ENCODE results near the gene CUX1. TPM values are rescaled to one million over a fixed set of nuclear protein-coding genes. Genes with fewer than 3 reads are reported as not detected.

Gene CUX1
- polyA plus RNA-seq, 12 donors: 38.3 to 53.1 (median 44.7) TPM

DNA sequence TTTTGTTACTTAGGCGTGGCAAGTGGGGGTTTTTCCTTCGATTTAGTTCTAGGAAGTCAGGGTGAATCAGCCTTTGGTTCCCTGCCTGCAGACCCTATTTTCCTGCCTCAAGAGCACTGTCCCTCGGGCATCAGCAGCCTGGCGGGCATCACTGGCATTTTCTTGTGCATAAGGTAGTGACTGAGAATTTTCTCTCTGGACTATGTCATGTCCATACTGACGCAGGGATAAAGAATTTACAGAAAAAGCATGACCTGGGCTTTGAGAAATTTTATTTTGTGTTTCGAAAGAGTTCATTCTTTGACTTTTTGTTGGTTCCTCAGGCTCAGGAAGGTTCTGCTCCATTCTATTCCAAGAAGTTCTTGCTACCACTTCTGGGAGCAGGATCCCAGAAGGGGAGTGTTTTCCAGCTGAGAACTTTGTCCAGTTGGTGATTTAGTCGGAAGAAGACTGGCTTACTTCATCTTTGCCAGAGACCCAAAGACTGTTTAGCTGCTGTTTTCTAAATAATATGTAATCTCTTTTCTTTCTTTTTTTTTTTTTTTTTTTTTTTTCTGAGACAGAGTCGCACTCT, 255.3 kb downstream of the CUX1 start:
- DNase-seq: no peak

DNA sequence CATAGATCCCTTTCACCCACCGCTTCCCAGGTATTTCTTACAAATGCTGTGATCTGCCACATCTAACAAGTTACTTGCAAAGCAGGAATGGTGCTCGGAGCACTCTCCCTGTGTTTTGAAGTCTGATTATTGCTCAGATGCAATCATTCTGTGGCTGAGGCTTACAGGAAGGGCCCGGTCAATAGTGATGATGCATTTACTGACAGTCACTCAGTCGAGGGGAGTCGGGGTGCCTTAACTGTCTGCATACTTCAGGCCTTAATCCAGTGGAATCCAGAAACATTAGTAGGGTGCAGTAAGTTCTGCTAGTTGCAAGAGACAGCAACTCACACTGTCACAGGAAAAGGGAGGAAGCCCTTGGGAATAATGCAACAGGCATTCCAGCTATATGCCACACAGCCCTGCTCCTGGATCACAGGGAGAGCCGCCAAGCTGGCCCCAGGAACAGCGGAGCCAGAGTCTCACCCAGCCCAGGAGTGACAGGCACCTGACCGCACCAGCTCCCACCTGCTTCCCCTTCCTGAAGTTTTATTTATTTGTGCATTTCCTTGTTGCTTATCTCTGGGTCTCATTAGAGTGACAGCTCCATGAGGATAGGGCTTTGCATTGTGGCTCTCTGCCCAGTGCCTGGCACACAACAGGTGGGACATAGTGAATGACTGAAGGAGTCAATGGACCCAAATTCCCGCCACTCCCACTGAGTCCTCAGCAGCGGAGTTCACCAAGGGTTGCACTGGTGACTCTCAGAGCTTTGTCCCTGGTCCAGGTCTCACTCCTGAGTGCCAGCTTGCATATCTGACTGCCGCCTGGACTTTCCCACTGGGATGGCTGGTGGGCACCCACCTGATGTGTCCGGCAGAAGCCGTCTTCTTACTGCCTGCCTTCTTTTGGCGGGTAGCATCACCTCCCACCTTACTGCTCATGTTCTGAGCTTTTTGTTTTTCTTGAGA, 256.8 kb downstream of the CUX1 start:
- DNase-seq: no peak

DNA sequence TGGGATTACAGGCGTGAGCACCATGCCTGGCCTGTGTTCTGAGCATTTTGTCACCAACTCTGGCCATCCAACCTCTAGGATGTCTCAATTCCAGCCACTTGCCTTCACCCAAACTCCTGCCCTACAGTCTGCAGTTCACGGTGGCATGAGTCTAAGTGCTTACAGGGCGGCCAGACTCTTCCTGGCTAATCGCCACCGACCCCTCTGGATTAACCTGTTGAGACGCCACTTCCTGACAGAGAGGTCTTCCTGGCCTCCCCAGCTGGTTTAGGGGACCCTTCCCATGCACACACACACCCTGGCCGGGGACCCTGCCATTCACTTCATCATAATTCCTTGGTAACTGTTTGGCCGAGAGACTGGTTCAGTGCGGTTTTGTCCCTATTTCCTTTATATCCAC, 257.7 kb downstream of the CUX1 start:
- no peak for DNase-seq

DNA sequence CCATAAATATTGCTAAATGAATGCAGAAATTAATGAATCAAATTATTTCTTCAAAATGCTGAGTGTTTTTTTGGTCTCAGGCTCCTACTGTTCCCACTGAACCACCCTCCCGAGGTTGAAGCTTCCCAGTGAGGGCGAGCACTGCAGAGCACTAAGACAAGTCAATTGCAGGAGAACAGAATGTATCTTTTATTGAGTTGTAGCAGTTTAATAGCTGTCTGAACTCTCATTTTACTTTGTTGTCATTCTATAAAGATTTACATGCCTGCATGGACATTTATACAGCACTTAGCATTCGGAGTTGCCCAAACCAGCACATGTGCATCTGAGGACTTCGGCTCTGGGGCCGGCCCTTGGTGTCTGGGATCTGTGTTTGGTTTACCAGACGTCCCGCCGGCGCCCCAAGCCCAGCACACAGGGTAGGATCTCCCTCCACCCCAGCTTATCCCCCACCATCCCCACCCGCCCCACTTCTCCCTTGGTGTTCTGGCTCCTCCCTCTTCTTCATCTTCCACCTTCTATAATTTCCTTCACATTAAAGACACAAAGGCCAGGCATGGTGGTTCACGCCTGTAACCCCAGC, 258.2 kb downstream of the CUX1 start:
- DNase-seq: no peak

DNA sequence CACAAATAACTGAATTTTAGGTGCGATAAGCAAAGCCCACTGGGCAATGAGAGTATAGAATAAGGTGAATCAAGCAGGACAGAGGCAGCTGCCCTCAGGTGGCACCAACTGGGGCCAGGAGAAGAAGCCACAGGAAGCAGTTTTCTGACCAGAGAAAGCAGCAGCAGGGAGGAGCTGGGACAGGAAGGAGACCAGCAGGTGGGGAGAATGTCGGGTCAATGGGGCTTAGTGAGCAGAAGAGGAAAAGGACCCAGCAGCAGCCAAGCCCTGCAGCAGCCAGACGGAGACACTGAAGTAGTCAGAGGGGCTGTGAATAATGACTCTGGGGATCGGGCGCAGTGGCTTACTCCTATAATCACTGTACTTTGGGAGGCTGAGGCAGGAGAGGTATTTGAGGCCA, 259.7 kb downstream of the CUX1 start:
- no peak for DNase-seq

DNA sequence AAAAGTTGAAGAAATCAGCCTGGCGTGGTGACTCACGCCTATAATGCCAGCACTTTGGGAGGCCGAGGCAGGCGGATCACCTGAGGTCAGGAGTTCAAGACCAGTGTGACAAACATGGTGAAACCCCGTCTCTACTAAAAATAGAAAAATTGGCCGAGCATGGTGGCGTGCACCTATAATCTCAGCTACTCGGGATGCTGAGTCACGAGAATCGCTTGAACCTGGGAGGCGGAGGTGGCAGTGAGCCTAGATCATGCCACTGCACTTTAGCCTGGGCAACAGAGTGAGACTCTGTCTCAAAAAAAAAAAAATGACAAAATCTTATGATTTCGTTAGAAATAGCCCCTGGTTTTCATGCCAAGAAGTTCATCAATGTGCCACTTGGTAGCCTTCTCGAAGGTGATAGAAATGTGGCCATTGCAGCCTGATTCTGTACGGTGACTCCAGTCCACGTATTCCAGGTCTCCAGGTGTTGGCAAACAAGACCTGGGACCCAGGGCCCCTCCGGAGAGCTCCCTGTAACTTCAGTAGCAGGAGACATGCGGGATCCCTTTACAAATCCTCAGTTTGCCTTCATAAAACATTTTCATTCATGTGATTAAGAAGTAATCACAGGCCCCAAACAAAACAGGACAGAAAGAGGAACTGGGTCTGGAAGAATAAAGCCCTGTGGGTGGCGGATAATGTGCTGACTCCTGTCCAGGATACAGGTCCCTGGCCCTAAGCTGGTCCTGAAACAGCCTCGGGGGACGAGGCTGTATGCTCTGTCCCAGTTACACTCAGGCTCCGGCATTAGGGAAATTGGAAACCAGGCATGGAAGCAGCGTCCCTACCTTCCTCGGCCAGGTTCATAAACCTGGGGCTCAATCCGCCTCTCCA, 262.0 kb downstream of the CUX1 start:
- no peak for DNase-seq

DNA sequence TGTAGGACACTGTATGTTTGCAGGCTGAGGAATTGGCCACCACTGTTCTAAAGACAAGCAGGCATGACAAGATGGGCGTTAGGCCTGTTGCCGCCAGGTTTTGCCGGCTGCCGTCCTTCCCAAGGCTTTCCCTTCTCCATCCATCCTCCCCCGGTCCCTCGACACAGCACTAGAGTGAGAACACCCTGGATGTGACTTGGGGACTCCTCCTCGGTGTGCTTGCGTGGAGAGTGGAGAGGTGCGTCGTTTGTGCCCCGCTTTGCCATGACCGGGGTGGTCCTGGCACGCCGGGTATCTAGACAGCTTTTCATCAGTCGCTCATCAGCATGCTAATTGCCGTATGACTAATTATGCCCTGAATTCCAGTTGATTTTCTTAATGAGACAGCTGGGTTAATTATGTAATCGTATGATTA, 262.6 kb downstream of the CUX1 start:
- DNase-seq: no peak

DNA sequence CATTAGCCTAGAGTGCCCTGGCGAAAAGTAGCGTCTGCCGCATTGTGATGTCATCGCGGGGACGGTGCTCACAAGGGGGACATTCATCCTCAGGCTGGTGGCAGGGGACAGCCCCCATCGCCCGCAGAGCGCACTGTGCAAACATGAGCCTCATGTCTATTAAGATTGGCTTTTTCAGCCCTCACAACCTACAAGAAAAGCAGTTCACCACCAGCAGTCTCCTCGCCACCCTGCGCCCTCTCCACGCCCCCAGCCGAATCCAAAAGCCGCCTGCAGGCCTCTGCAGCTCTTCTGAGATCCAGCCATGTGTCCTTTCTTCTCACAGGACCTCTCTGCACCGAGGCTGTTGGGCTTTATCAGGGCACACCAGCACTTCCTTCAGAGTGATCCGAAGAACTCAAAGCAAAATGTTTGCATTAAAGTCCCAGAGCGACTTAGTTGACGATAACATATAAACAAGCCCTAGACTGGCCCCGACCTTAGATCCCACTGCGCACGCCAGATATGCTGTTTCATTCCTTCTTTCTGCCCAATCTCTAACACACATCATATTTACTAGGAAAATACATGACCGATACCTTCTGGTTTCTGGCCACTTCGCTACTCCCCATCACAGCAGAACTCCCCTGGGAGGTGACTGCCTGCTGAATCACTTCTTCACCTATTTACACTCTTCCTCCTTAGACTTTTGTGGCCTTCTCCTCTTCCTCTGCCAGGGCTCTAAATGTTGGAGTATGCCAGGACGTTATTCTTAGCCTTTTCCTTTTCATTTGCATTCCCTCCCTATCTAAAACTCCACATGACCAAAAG, 263.2 kb downstream of the CUX1 start:
- no peak for DNase-seq

DNA sequence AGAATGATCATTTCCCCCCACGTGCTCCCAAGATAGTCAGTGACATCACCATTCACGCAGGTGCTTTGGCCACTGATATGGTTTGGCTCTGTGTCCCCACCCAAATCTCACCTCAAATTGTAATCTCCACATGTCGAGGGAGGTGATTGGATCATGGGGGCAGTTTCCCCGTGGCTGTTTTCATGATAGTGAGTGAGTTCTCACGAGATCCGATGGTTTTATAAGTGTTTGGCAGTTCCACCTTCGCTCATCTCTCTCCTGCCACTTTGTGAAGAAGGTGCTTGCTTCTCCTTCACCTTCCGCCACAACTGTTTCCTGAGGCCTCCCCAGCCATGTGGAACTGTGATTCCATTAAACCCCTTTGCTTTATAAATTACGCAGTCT, 263.8 kb downstream of the CUX1 start:
- DNase-seq: no peak

DNA sequence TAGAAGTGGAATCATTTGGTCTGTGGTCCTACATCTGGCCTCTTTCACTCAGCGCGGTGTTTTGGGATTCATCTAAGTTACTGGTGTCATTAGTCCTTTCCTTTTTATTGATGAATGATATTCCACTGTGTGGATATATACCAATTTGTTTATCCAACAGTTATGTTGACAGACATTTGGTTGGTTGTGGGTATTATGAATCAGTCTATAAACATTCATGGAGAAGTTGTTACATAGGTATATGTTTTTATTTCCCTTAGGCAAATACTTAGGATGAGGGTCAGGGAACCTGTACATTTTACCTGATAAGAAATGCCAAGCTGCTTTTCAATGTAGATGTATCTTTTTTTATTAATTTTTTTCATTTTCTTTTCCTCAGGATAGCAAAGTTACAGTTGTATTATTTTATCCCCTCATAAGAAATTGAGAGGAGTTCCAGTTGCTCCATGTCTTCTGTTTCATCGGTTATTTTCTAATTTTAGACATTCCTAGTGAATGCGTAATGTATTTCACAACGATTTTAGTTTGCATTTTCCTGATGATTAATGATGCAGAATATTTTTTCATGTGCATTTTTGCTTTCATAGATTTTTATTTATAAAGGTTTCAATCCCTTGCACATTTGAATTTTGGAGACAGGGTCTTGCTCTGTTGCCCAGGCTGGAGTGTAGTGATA, 265.4 kb downstream of the CUX1 start:
- no peak for DNase-seq

DNA sequence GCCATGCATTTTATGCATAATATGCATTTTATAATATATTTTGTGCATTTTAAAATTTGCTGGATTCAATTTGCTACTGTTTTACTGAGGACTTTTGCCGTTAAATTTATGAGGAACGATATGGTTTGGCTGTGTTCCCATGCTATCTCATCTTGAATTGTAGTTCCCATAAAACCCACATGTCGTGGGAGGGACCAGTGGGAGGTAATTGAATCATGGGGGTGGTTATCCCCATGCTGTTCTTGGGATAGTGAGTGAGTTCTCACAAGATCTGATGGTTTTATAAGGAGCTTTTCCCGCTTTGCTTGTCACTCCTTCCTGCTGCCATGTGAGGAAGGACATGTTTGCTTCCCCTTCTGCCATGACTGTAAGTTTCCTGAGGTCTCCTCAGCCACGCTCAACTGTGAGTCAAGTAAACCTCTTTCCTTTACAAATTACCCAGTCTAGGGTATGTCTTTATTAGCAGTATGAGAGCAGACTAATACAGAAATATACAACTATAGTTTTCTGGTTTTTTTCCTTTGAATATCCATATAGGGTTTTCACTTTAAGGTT, 267.9 kb downstream of the CUX1 start:
- DNase-seq: no peak

DNA sequence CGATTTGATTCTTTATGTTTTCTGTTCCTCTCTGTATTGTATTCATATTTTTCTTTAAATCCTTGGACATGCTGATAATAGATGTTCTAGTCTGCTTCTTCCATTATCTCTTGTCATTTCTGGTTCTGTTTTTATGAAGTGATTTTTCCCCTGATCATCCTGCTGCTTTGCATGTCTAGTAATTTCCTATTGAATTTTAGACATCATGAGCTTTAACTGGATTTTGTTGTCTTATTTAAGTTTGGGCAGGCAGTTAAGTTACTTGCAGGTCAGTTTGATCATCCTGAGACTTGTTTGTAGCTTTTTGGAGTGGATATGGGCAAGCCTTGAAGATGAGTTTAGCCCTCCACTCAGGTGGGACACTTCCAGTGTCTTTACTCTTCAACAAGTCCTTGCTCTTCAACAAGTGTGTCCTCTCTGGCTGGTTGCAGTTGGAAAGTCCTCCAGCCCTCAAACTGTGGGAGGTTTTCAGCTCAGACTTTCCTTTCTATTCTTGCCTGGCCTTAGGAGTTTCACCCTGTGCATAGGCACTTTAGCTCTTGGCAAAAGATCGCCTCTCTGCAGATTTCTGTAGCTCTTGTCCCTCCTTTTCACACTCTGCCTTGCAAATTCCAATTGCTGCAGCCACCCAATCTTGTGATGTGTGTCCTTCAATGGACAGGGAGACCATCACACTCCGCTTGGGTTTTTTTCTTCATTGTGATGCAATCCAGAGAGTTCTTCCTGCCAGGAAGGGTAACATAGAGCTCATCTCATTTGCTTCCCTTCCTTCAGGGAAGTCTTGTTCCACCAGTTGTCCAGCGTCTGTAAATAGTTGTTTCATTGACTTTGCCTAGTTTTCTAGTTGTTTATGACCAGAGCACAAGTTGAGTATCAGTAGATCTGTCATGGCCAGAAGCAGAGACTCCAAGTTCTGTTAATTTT, 272.0 kb downstream of the CUX1 start:
- no peak for DNase-seq

DNA sequence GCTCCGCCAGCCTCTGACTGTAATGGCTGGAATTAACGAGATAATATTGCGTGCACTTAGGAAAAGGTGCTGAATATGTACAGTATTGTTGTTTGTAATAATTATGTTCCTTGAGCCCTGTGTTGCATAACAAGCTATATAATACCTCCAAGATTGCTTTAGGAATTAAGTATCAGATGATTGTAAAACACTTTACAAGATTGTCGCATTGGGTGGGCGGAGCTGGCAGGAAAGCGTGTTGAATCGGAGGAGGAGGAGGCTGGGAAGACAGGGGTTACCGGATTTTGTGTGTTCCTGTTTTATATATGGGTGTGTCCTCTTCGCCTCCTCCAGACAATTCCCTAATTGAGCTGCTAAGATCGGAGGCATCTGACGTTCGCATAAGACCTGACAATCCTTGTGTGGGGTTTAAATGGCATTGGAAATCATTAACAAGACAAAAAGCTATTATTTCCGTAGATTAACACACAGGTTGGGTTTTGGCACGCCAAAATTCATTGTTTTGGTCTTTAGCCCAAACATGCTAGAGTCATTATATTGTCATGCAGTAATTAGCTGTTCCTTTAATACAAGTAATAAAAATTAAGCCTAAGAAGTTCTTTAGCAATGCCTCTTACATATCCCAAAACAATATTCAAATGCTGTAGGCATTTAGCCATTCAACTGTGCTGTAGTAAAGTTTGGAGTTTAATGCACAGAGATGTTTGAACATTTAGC, 276.3 kb downstream of the CUX1 start:
- no peak for DNase-seq

DNA sequence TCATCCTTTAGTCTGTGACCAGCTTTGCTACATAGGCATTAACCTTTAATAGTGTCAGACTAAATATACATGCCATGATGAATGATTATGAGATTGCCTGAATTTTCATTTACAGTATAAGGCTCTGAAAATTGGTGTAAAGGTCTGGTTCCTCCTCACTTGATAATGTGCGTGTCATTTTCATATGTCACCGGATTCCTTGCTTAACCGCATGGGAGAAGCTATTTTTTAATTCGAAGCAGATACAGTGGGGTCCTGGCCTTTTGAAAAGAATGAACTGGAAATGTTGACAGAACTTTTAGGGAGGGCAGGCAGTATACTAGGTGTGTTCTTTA, 276.9 kb downstream of the CUX1 start:
- no peak for DNase-seq

DNA sequence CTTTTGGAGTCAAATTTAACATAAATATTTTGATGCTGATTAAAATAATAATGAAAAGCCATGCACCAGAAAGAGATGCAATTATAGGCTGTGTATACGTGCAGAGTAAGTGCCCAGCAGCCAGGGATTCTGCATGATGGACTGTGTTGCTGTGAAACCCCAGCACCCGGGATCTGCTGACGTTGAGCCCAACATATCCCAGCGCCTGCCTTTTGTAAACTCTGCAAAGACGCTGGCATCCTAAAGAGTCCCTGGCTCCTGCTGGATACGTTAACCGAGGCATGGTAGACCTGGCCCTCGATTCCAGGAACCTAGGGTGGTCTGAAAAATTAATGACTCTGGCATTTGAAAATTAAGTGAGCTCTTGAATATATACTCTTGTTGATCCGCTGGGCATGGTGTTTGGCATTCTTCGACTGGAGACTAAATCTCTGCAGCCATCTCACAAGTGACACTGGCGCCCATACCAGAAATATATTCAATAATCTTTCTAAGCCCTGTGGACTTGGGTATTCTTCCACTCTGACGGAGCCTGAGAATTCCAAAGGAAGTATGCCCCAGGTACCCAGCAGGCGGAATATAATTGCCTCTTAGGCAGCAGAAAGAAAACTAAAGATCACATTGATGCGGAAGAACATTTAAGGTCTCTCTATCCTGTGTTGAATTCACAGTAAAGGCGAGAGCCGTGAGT, 278.0 kb downstream of the CUX1 start:
- no peak for DNase-seq

DNA sequence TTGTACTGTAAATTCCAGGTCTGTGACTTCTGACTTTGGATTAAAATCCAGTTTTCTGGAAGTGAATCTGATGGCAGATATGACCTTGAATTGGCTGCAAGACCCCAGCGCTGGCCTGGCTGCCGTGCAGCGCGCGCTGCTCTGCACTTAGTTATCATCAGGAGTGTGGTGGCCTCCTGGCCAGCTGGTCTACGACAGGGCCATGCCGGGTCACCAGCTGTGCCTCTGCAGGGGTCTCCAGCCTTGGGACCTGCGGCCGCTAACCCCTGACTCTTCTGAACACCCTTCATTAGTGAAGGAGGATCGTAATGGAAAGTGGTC, 278.5 kb downstream of the CUX1 start:
- no peak for DNase-seq

DNA sequence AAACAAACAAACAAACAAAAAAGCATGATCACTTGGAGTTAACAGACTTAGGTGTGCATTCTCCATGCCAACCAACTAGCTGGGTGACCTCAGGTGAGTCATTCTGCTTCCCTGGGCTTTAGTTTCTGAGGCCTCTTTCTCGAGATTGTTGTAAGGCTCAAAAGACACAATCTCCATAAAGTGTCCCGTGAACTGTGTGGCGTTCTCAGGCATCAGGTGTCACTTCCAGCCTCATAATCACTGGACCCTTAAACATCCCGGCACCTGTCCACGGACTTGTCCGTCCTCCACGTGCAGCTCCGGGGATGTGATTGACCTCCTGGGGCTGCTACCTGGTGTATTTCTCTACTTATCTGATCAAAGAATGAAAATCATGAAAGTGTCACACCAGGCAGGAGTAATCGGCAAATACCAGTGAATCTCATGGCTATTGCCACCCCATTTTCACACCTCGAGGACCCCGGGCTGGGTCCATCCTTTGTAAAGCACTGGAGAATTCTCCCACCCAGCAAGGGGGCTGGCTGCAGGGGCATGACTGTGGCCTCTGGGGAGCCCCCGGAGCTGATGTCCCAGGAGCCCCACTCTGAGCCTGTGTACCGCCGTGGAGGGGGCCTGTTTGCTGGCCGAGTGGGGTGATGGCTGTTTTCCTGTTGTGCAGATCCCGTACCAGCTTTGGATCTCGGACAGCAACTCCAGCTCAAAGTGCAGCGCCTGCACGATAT, 279.4 kb downstream of the CUX1 start:
- DNase-seq: no peak

Measured in muscle of arm (tissue), 12 donors.